K562 (cell line): ENCODE results near the gene XRN2. TPM values are rescaled to one million over a fixed set of nuclear protein-coding genes. Genes with fewer than 3 reads are reported as not detected.

ENCODE experiments used
- ATAC-seq: fragments of 200-7000 bp; cut with Tn5 transposase; 3 replicates; pipeline ENCODE4 v1.9.1; 2020; ENCODE audit warnings: moderate library complexity
- BruUV-seq: library from RNA; stranded (reverse); fragments of 400-500 nt; replicated peaks from 2 replicates; lab custom pipeline; 2021; lab: Mats Ljungman, UMichigan
- CTCF ChIA-PET: fragments of 300-600 bp; formaldehyde crosslinking; extraction: SDS; loops from one replicate; lab custom pipeline; 2021; ENCODE audit warnings: low intra/inter-chr PET ratio; lab: Yijun Ruan, JAX
- POLR2A ChIA-PET: fragments of 300-600, 350-650 bp; sonication (Branson Sonifier 250); formaldehyde crosslinking; extraction: SDS; loops from one replicate; lab custom pipeline; 2021; ENCODE audit warnings: antibody characterized with exemption, inconsistent platforms; lab: Yijun Ruan, JAX
- DNase-seq, 4 experiments: peaks; one replicate each; pipeline versions ENCODE4 v3.0.0 to v3.0.0-alpha.2; 2011 to 2018; ENCODE audit warnings: low spot score in 3 of 4, mixed read lengths in 3 of 4; ENCODE audit errors: extremely low read depth in 1 of 4
- FAIRE-seq: peaks from 2 replicates; lab custom pipeline; 2011; peaks lifted over from hg19 to GRCh38; lab: Jason Lieb, UNC
- H2AFZ ChIP-seq: 2 replicates; pipeline ENCODE4 v1.6.0; 2011; ENCODE audit warnings: low read depth, low read length, control low read depth, inconsistent platforms
- H3K27ac ChIP-seq: fragments of 200-600 bp; 3 replicates; pipeline ENCODE4 v1.8.0; 2011; ENCODE audit warnings: low read depth, mild to moderate bottlenecking, control low read depth, inconsistent platforms, low read length, moderate library complexity, mixed read lengths; ENCODE audit errors: extremely low read depth
- H3K27me3 ChIP-seq, 2 experiments: fragments of 300-600 bp in 1 of 2; 2 replicates in 1 of 2; 3 replicates in 1 of 2; pipeline versions ENCODE4 v1.6.0 to v1.8.0; 2011; ENCODE audit warnings: inconsistent platforms in 2 of 2, low read length in 2 of 2, mild to moderate bottlenecking in 1 of 2, mixed read lengths in 1 of 2, moderate library complexity in 1 of 2; ENCODE audit not compliant: control insufficient read depth in 2 of 2, insufficient read depth in 2 of 2
- H3K36me3 ChIP-seq: fragments of 300-600 bp; 3 replicates; pipeline ENCODE4 v1.8.0; 2011; ENCODE audit warnings: mild to moderate bottlenecking, low read length, inconsistent platforms; ENCODE audit not compliant: control insufficient read depth, insufficient read depth
- H3K4me1 ChIP-seq, 2 experiments: fragments of 200-600 bp in 1 of 2; replicated peaks in 1 of 2; 2 replicates in 1 of 2; 3 replicates in 1 of 2; pipeline versions ENCODE4 v1.5.1 to v1.8.0; 2011; ENCODE audit warnings: inconsistent platforms in 2 of 2, low read length in 2 of 2, mild to moderate bottlenecking in 1 of 2, mixed read lengths in 1 of 2, moderate library complexity in 1 of 2; ENCODE audit not compliant: control insufficient read depth in 2 of 2, insufficient read depth in 2 of 2
- H3K4me2 ChIP-seq: 2 replicates; pipeline ENCODE4 v1.6.1; 2011; ENCODE audit warnings: low read length, control low read depth, inconsistent platforms, mixed read lengths; ENCODE audit not compliant: insufficient read depth
- H3K4me3 ChIP-seq: fragments of 200-600 bp; sonication (generic), shearing (Covaris generic); 2 replicates; pipeline ENCODE4 v1.5.1; 2016; ENCODE audit warnings: control low read depth, inconsistent platforms
- H3K79me2 ChIP-seq: fragments of 200-600 bp; 3 replicates; pipeline ENCODE4 v1.8.0; 2011; ENCODE audit warnings: low read length, inconsistent platforms; ENCODE audit not compliant: control insufficient read depth, insufficient read depth
- H3K9ac ChIP-seq, 2 experiments: 2 replicates each; pipeline versions ENCODE4 v1.6.0 to v1.6.1; 2011; ENCODE audit warnings: low read depth in 2 of 2, low read length in 2 of 2, control low read depth in 1 of 2, inconsistent platforms in 1 of 2, mild to moderate bottlenecking in 1 of 2, mixed read lengths in 1 of 2; ENCODE audit not compliant: insufficient read depth in 1 of 2
- H3K9me1 ChIP-seq: one replicate; pipeline ENCODE4 v1.6.0; 2011; ENCODE audit warnings: inconsistent platforms, mild to moderate bottlenecking, low read length, moderate library complexity; ENCODE audit not compliant: control insufficient read depth, insufficient read depth
- H3K9me3 ChIP-seq: replicated peaks from 2 replicates; pipeline ENCODE4 v1.5.1; 2011; ENCODE audit warnings: low read depth, low read length, inconsistent platforms; ENCODE audit not compliant: control insufficient read depth, insufficient read depth
- H4K20me1 ChIP-seq: replicated peaks from 2 replicates; pipeline ENCODE4 v1.6.1; 2011; ENCODE audit warnings: low read length, inconsistent platforms, mixed read lengths; ENCODE audit not compliant: control insufficient read depth, insufficient read depth
- CREB5 ChIP-seq: fragments of 250-450 bp; sonication (Bioruptor Pico); IDR thresholded peaks from 2 replicates; pipeline ENCODE4 v1.5.0; 2020; ENCODE audit warnings: mild to moderate bottlenecking
- ETV1 ChIP-seq: fragments of 450-650 bp; conservative IDR thresholded peaks from 2 replicates; pipeline ENCODE4 v1.6.1; 2016; ENCODE audit warnings: missing genetic modification characterization, control low read depth, low read depth, missing compliant biosample characterization
- HSF4 ChIP-seq: fragments of 250-450 bp; sonication (Bioruptor Pico); IDR thresholded peaks from 2 replicates; pipeline ENCODE4 v2.1.2; 2022; ENCODE audit warnings: mild to moderate bottlenecking, moderate library complexity, borderline replicate concordance
- RCOR1 ChIP-seq, 2 experiments: IDR thresholded peaks; 2 replicates each; pipeline ENCODE4 v1.6.1; 2012; ENCODE audit warnings: low read depth in 2 of 2, low read length in 2 of 2, borderline replicate concordance in 1 of 2, improper control_type of control experiment in 1 of 2
- SMARCC2 ChIP-seq: fragments of 450-650 bp; IDR thresholded peaks from 2 replicates; pipeline ENCODE4 v1.6.1; 2017; ENCODE audit warnings: antibody characterized with exemption, moderate library complexity, mild to moderate bottlenecking, low read depth
- VEZF1 ChIP-seq: fragments of 200-800 bp; sonication (Bioruptor generic); IDR thresholded peaks from 2 replicates; pipeline ENCODE4 v1.6.1; 2017; ENCODE audit warnings: missing genetic modification characterization, missing compliant biosample characterization
- ZBTB33 ChIP-seq: sonication (generic); formaldehyde crosslinking; IDR thresholded peaks from 2 replicates; pipeline ENCODE4 v1.8.1; 2023; ENCODE audit warnings: mild to moderate bottlenecking, missing genetic modification reagents
- ZNF197 ChIP-seq: fragments of 200-800 bp; sonication (Bioruptor generic); IDR thresholded peaks from 2 replicates; pipeline ENCODE4 v1.6.1; 2016; ENCODE audit warnings: low read depth, missing genetic modification characterization, missing compliant biosample characterization
- WGBS: fragments of 100-300 bp; shearing (Covaris generic); methylation state at CpG from one replicate; pipeline ENCODE4 v1.1.6; 2016; ENCODE audit warnings: low coverage, mixed read lengths; ENCODE audit not compliant: insufficient coverage; ENCODE audit errors: missing lambda C conversion rate; 5-methylcytosine and 5-hydroxymethylcytosine counted together
- in situ Hi-C: fragments of 300-500 bp; cut with MboI; formaldehyde crosslinking; loops from 4 replicates; pipeline ENCODE4 v1.15.0; 2018; ENCODE audit warnings: inconsistent platforms, mixed read lengths
- intact Hi-C: fragments of 100-400 bp; cut with micrococcal nuclease; formaldehyde crosslinking; loops from 2 replicates; pipeline ENCODE4 v1.14.2; 2022
- polyA plus RNA-seq, 8 experiments: library from polyadenylated mRNA; depleted of rRNA in 4 of 8; stranded (reverse) in 5 of 8; unstranded in 3 of 8; fragments of >200 nt; fragmentation: Nextera tagmentation in 2 of 8; fragmentation: Illumina TruSeq in 1 of 8; extraction: Ambion mirVana in 2 of 8; extraction: Trizol in 1 of 8; gene quantifications; 2 replicates each; pipeline versions ENCODE4 v1.2.1 to v1.2.3, GENCODE V29; 2011 to 2014; ENCODE audit warnings: inconsistent platforms in 1 of 8, missing spikeins in 1 of 8
- total RNA-seq, 7 experiments: library from RNA; depleted of rRNA in 6 of 7; stranded (reverse); fragments of >200 nt in 6 of 7; fragmentation: Illumina TruSeq in 2 of 7; extraction: Trizol in 2 of 7; gene quantifications; 2 replicates each; pipeline versions ENCODE4 v1.2.1 to v1.2.3, GENCODE V29; 2011 to 2021; ENCODE audit warnings: low replicate concordance in 1 of 7

The XRN2 gene
- total and polyA plus RNA-seq, 9 of the 15 experiments (the other 6 are each of a cell fraction or from before 2014, with no cell fraction given): 41.8 to 67.3 (median 51.4) TPM

- H2AFZ ChIP-seq: no peak overlapping the region
- H3K9ac ChIP-seq: no peak overlapping the region
- peaks cover 0 to 3% of the 10 kb centered on the region in 2 experiments; a peak in 1 of 5 replicates for H3K4me1 ChIP-seq
- CTCF ChIA-PET: no interaction called here
- no peaks in the 10 kb centered on the region for H3K27me3 ChIP-seq
- intact Hi-C loops: no loop called here
- peaks cover 2% of the 10 kb centered on the region; the same call in 1 of the 3 replicates for H3K36me3 ChIP-seq
- H3K4me3 ChIP-seq: no peak overlapping the region
- H3K79me2 ChIP-seq: no peaks in the 10 kb centered on the region
- no TSS peak for BruUV-seq
- POLR2A ChIA-PET: interaction anchor here (0.9 kb wide), 1 partner anchor 11 kb away, joined by 3 read pairs; no protein-coding TSS in a partner anchor
- no peaks in the 10 kb centered on the region for H3K9me3 ChIP-seq
- no peak for FAIRE-seq
- DNase-seq: no peak
- ATAC-seq: no peak
- no peak overlapping the region for H3K27ac ChIP-seq
- H4K20me1 ChIP-seq: no peaks in the 10 kb centered on the region
- in situ Hi-C loops: no loop called here
- no peaks in the 10 kb centered on the region for H3K9me1 ChIP-seq
- H3K4me2 ChIP-seq: no peak overlapping the region
- 53% methylated on average over 5 of the region's 6 CpGs for WGBS
- TF ChIP-seq ETV1 (tag) (no peak), HSF4 (CRISPR knock-in tag) (no peak), VEZF1 (no peak), ZBTB33 (no peak), RCOR1 (IDR thresholded peaks at IDR 0.05; ENCODE audit: borderline replicate concordance in 1 of 2, low read depth in 2 of 2, low read length in 2 of 2) (no peak), ZNF197 (CRISPR knock-in tag) (no peak), SMARCC2 (no peak), CREB5 (no peak)
Measured at GRCh38 chr20:21395051-21395665, 92.0 kb downstream of the XRN2 start.
